ENCODE measurements around the gene METTL4.

GRCh38 chr18:2531751-2532150 lies 39.6 kb downstream of the METTL4 start:
- TF ChIP-seq CTCF (IDR thresholded peaks at IDR 0.05) (no peak), POLR2A (IDR thresholded peaks at IDR 0.05) (no peak)
